Lung microvascular endothelial cell (primary cell): ENCODE results near the gene CBFA2T3. TPM values are rescaled to one million over a fixed set of nuclear protein-coding genes. Genes with fewer than 3 reads are reported as not detected.
"Not testable (repeated sequence)": the region's sequence is repeated elsewhere in the genome, so short reads cannot be mapped to it uniquely, and the experiment has no call there.

Experiments used
- DNase-seq, 2 donors: peaks; one replicate each; pipeline versions ENCODE4 v3.0.0 to v3.0.0-alpha.2; 2010; ENCODE audit warnings: low read depth in 2 of 2
- total RNA-seq: library from RNA; depleted of rRNA; stranded (reverse); fragments of >200 nt; gene quantifications from 2 replicates; pipeline ENCODE4 v1.2.1, GENCODE V29; 2014

The CBFA2T3 gene
- total RNA-seq, 1 donor from 2014 or later = not detected

DNA sequence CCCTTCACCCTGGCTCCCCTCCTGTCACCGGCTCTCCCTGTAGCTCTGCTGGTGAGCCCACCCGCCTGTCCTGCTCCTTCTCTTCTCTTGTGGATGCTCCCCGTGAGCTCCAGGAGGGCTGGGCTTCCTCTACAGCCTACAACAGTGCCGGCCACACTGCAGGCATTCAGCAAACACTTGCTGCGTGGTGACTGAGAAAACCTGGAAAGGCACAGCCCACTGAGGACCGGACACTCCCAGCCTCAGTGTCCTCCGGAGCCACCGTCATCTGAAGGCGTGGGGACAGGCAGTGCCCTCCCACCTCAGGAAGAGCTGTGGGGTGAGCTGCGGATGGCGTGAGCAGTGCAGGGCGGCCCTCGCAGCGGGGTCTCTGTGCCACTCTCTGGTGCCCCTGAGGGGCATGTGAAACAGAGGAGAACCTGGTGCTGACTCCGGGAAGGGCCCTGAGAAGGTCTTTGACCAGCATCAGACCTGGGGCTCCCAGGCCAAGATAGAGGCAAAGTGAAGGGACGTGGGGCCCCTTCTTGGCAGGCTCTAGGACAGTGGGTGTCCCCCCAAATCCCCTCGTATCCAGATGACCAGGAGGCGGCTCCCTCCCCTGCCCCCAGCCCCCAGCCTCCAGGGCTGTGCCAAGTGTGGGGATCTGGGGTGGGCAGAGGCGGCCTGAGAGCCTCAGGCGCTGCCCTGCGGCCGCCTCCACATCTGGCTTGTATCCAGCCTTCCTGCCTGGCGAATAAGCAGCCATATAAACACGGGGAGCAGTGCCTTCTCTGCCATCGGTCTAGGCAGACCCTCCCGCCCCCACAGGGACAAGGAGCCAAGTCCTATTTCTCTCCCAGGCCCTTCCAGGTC, 66.5 kb downstream of the CBFA2T3 start:
- DNase-seq = peak in 1 of 2 donors; percentile 5

- no peak for DNase-seq
These were observed 67.4 kb downstream of the CBFA2T3 start for GRCh38 chr16:88909431-88910210.

DNA sequence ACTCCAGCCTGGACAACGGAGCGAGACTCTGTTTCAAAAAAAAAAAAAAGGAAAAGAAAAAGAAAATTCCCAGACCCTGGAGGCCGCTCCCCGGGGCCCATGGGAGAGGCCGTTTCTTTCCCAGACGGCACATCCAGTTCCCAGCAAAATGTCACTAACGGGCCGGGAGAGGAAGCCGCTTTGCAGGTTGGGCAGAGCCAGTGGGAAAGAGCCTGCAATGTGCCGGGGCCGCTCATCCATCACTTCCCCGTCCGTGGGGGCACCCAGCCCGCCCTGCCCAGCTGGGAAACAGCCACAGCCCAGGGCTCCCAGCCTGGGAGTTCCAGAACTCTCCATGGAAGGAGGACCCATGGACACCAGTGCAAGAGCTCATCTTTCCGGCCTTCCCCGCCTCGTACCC, 68.7 kb downstream of the CBFA2T3 start:
- DNase-seq = no peak

DNA sequence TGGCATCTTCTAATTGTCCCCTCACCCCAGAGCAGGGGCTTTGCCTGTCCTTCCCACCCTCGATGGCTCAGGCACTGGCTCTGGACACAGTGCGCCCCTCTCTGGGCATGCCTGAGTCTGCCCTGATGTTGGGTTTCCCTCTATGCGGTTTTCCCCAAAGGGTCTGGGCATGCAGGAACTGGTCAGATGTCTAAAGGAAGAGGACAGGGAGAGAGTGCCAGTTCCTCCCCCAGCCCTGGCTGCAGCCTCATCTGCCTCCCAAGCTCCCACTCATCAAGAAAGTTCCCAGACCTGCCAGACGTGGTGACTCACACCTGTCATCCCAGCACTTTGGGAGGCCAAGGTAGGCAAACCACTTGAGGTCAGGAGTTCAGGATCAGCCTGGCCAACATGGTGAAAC, 69.2 kb downstream of the CBFA2T3 start:
- no peak for DNase-seq

DNA sequence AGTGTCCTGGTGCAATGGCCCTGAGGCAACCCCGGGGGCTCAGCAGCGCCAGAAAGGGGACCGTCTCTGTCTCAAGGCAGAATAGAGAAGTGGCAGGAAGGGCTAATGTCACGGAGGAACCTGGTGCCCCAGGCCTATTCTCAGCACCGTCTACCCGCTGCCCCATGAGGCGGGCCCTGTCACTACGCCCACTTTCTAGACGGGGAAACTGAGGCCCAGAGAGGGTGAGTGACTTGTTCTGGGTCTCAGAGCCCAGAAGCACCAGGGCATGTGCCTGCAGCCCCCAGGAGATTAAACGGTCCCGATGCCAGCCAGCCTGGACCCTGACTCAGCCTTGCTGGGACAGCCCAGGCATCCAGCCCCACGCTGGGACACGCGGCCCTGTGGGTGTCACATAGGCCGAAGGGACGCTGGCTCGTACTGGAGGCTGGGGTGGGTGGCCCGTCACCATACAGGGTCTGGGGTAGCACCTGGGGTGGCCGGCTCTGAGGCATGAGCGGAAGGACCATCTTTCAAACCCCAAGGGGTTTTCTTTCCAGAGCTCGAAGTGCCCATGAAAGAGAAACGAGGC, 70.4 kb downstream of the CBFA2T3 start:
- DNase-seq = no peak

- no peak for DNase-seq
These were observed 71.0 kb downstream of the CBFA2T3 start for GRCh38 chr16:88906020-88906419.

DNA sequence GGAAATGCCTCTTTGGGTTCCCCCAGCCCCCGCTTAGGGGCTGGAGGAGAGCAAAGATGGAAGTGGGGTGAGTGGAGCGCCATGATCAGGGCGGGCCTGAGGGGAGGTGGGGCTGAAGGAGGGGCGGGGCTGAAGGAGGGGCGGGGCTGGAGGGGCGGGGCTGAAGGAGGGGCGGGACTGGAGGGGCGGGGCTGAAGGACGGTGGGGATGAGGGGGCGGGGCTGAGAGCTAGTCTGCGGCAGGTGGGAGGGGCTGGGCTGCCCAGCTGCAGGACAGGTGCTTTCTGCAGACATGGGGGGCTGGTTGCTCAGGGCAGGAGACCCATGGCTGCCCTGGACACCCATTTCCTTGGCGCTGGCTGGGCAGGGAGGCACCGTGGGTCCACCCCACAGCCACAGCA, 71.4 kb downstream of the CBFA2T3 start:
- no peak for DNase-seq

GRCh38 chr16:88904676-88905365, 72.2 kb downstream of the CBFA2T3 start:
- DNase-seq = peak in 1 of 2 donors; percentile 45

DNA sequence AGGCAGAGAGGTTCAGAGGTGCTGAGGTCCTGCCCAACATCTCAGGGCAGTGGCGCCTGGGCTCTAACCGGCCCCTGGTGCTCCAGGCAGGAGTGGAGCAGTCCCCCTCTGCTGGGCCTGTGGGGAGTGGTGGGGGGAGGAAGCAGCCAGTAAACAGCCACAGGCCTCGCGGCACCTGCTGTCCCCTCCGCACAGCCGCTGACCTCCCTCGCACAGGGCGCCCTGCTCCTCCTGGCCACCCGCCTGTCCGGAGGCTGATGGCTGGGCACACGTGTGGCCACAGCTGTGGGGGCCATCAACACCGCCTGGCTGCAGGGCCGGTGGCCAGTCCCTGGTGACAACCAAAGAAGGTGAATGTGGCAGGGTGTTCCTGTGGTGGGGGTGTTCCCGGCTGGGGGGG, 73.7 kb downstream of the CBFA2T3 start:
- no peak for DNase-seq

DNA sequence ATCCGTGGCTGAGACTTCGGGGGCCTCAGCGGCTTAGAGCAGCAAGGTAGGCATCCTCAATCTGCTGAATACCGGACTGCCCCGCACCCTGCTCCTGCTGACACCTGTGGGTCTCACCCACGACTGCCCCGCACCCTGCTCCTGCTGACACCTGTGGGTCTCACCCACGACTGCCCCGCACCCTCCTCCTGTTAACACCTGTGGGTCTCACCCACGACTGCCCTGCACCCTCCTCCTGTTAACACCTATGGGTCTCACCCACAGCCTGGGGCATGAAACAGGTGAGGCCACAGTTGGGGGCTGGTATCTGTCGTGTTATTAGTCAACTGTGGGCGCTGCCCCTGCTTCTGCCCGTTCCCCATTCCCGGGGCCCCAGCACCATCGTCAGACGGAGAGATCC, 74.3 kb downstream of the CBFA2T3 start:
- DNase-seq = no peak

GRCh38 chr16:88901718-88902337, 75.2 kb downstream of the CBFA2T3 start:
- no peak for DNase-seq

GRCh38 chr16:88900662-88901052, 76.3 kb downstream of the CBFA2T3 start:
- no peak for DNase-seq

- DNase-seq = no peak
These were observed 76.9 kb downstream of the CBFA2T3 start for GRCh38 chr16:88899901-88900661.

GRCh38 chr16:88897696-88898425, 79.1 kb downstream of the CBFA2T3 start:
- DNase-seq = no peak

DNA sequence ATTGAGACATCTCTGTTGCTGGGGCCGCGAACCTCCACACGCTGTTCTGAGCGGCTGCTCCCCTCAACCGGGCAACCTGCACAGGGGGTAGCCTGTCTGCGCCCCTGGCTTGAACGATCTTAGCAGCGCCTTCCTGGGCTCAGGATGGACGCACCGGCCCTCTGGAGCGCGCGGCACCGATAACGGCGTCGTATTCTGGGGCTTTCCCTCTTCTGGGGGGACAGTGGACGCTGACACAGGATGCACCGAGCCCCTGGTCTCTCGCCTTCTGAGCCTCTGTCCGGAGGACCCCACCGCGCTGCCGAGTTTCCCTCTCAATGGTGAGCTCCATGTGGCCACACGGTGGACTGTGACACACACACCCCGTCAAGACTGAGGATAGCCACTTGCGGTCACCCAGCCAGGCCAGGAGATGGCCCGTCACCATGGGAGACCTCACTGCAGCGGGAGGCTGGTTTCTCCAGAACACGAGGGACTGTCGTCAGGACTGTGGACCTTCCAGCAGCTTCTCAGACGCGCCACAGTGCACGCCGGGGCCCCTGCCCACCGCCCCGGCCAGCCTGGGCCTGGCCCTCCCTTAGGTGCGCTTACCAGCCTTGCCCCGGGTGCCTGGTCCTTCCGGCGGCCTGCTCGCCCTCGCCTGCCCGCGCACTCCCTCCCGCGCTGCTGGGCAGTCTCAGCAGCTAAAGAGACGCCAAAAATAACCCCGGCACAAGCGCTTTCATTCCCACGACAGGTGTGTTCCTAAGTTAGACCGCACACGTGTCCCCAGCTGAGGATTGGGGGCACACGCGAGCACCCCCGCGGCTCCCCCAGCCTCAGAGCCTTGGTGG, 80.6 kb downstream of the CBFA2T3 start:
- DNase-seq = no peak

- no peak for DNase-seq
These were observed 81.7 kb downstream of the CBFA2T3 start for GRCh38 chr16:88895335-88895734.

DNA sequence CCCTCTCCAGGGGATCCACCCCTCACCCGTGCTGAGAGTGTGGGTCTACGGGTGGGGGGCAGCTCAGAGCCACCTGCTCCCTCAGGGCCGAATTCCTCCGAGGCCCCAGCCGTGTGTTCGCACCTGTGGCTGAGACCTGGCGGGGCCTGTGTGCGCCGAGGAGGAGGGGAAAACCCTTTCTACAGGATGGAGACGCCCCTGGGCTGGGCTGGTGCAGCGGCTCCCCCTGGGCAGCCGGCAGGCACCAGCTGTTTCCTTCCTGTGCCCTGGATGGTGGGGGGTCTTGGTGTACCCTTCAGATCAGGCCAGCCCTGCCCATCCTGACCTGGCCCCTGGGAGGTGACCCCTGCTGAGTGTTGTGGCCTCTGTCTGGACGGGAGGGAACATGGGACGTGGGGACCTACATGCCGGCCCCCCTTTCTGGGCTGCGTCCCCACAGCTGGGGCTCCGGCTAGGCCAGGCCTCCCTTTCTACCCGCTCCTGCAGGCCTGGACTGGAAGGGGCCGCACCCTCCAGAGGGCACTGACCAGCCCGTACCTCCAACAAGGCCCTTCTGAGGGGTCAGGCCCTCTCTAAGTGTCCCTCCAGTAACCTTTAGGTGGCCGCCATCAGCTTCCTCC, 82.2 kb downstream of the CBFA2T3 start:
- no peak for DNase-seq

GRCh38 chr16:88894266-88894665, 82.7 kb downstream of the CBFA2T3 start:
- not testable (repeated sequence) for DNase-seq
